ENCODE data around the gene TUBB1.

TUBB1 gene

GRCh38 chr20:59003836-59004492 is 15.3 kb upstream of the TUBB1 start:
- no peak overlapping the region for H2AFZ ChIP-seq (ENCODE audit: low read length)
- no peak for TF ChIP-seq EZH2phosphoT487 (IDR thresholded peaks at IDR 0.05; ENCODE audit: low read length)
- no peak for DNase-seq

GRCh38 chr20:59004493-59004762 is 14.8 kb upstream of the TUBB1 start:
- Histone ChIP-seq H3K27me3 (replicated peaks; ENCODE audit: insufficient read depth, low read length) (no peaks in the 10 kb centered on the region), H3F3A (ENCODE audit: insufficient read depth, low read length) (peaks cover 23% of the 10 kb centered on the region), H3K79me2 (ENCODE audit: low read length) (no peaks in the 10 kb centered on the region), H3K9ac (ENCODE audit: low read length) (peak overlapping the region; percentile 5; the same call in 1 of the 2 replicates), H3K9me3 (replicated peaks; ENCODE audit: insufficient read depth, low read length) (no peaks in the 10 kb centered on the region), H4K20me1 (ENCODE audit: insufficient read depth, low read length) (no peaks in the 10 kb centered on the region), H2AFZ (ENCODE audit: low read length) (no peak overlapping the region), H3K4me3 (ENCODE audit: low read length) (peak overlapping the region; percentile 7; the same call in 1 of the 2 replicates), H3K27ac (ENCODE audit: low read length) (peak overlapping the region; percentile 58; the same call in 1 of the 2 replicates), H3K4me2 (ENCODE audit: low read depth, low read length) (peak overlapping the region; percentile 96), H3K4me1 (ENCODE audit: low read length) (peaks cover 33% of the 10 kb centered on the region), H3K36me3 (replicated peaks; ENCODE audit: insufficient read depth, low read length) (no peaks in the 10 kb centered on the region), H3K9me2 (replicated peaks; ENCODE audit: insufficient read depth, low read length) (no peaks in the 10 kb centered on the region)
- no peak for DNase-seq
- no peak for TF ChIP-seq EZH2phosphoT487 (IDR thresholded peaks at IDR 0.05; ENCODE audit: low read length)
- TF ChIP-seq CTCF (IDR thresholded peaks at IDR 0.05; ENCODE audit: low read length), result no peak
- no peak for TF ChIP-seq EZH2 (optimal IDR thresholded peaks at IDR 0.05; ENCODE audit: low read depth, low read length)

More at GRCh38 chr20:59003836-59004492, 15.3 kb upstream of the TUBB1 start:
- no peaks in the 10 kb centered on the region for H3K36me3 ChIP-seq (replicated peaks; ENCODE audit: insufficient read depth, low read length)
- H3K9ac ChIP-seq (ENCODE audit: low read length), result peak overlapping the region; percentile 5; the same call in 1 of the 2 replicates
- peaks cover 33% of the 10 kb centered on the region for H3K4me1 ChIP-seq (ENCODE audit: low read length)
- no peaks in the 10 kb centered on the region for H3K27me3 ChIP-seq (replicated peaks; ENCODE audit: insufficient read depth, low read length)
- peak overlapping the region; percentile 96 for H3K4me2 ChIP-seq (ENCODE audit: low read depth, low read length)
- no peaks in the 10 kb centered on the region for H3K9me3 ChIP-seq (replicated peaks; ENCODE audit: insufficient read depth, low read length)
- H3K4me3 ChIP-seq (ENCODE audit: low read length), result peak overlapping the region; percentile 7; the same call in 1 of the 2 replicates
- H3F3A ChIP-seq (ENCODE audit: insufficient read depth, low read length), result peaks cover 23% of the 10 kb centered on the region
- H3K79me2 ChIP-seq (ENCODE audit: low read length), result no peaks in the 10 kb centered on the region
- no peaks in the 10 kb centered on the region for H3K9me2 ChIP-seq (replicated peaks; ENCODE audit: insufficient read depth, low read length)
- peak overlapping the region; percentile 58; the same call in 1 of the 2 replicates for H3K27ac ChIP-seq (ENCODE audit: low read length)
- no peaks in the 10 kb centered on the region for H4K20me1 ChIP-seq (ENCODE audit: insufficient read depth, low read length)

GRCh38 chr20:59004763-59005522 is 14.3 kb upstream of the TUBB1 start:
- peak overlapping the region; percentile 5; the same call in 1 of the 2 replicates for H3K9ac ChIP-seq (ENCODE audit: low read length)
- peaks cover 23% of the 10 kb centered on the region for H3F3A ChIP-seq (ENCODE audit: insufficient read depth, low read length)
- H3K27ac ChIP-seq (ENCODE audit: low read length), result peak overlapping the region; percentile 58

More at GRCh38 chr20:59004763-59005522, 14.3 kb upstream of the TUBB1 start:
- no peaks in the 10 kb centered on the region for H3K79me2 ChIP-seq (ENCODE audit: low read length)
- no peaks in the 10 kb centered on the region for H4K20me1 ChIP-seq (ENCODE audit: insufficient read depth, low read length)
- peak; percentile 84 for DNase-seq
- 0 out of 2 replicates have a peak overlapping the region, but pooled peaks have one; percentile 15 for H2AFZ ChIP-seq (ENCODE audit: low read length)
- no peaks in the 10 kb centered on the region for H3K9me3 ChIP-seq (replicated peaks; ENCODE audit: insufficient read depth, low read length)
- no peaks in the 10 kb centered on the region for H3K9me2 ChIP-seq (replicated peaks; ENCODE audit: insufficient read depth, low read length)
- peak overlapping the region; percentile 96 for H3K4me2 ChIP-seq (ENCODE audit: low read depth, low read length)
- TF ChIP-seq EZH2phosphoT487 (IDR thresholded peaks at IDR 0.05; ENCODE audit: low read length) (no peak), CTCF (IDR thresholded peaks at IDR 0.05; ENCODE audit: low read length) (no peak), EZH2 (optimal IDR thresholded peaks at IDR 0.05; ENCODE audit: low read depth, low read length) (no peak)
- H3K4me1 ChIP-seq (ENCODE audit: low read length), result peaks cover 33% of the 10 kb centered on the region
- H3K36me3 ChIP-seq (replicated peaks; ENCODE audit: insufficient read depth, low read length), result no peaks in the 10 kb centered on the region
- H3K27me3 ChIP-seq (replicated peaks; ENCODE audit: insufficient read depth, low read length), result no peaks in the 10 kb centered on the region
- H3K4me3 ChIP-seq (ENCODE audit: low read length), result peak overlapping the region; percentile 19; the same call in 1 of the 2 replicates
